CD14-positive monocyte (primary cell): ENCODE data around the gene TMEM132A. TPM values are rescaled to one million over a fixed set of nuclear protein-coding genes. Genes with fewer than 3 reads are reported as not detected.

Experiments used
- DNase-seq, 3 donors: peaks; one replicate each; pipeline ENCODE4 v3.0.0-alpha.2; 2011 to 2022
- H2AFZ ChIP-seq: 2 replicates; pipeline ENCODE4 v1.6.0; 2012; ENCODE audit warnings: mild to moderate bottlenecking, low read depth, low read length, inconsistent platforms; ENCODE audit not compliant: insufficient read depth, poor library complexity, severe bottlenecking
- H3K27ac ChIP-seq, 2 donors: 1 replicate in 1 of 2; 2 replicates in 1 of 2; pipeline ENCODE4 v1.5.1; 2012 to 2013; ENCODE audit warnings: low read length in 2 of 2, control low read depth in 1 of 2, inconsistent platforms in 1 of 2, low read depth in 1 of 2, mild to moderate bottlenecking in 1 of 2
- H3K27me3 ChIP-seq, 2 donors: one replicate each; pipeline versions ENCODE4 v1.6.0 to v1.6.1; 2011 to 2013; ENCODE audit warnings: low read length in 2 of 2; ENCODE audit not compliant: control insufficient read depth in 2 of 2, insufficient read depth in 2 of 2
- H3K36me3 ChIP-seq, 2 donors: replicated peaks in 1 of 2; 1 replicate in 1 of 2; 2 replicates in 1 of 2; pipeline versions ENCODE4 v1.5.1 to v1.6.1; 2012 to 2013; ENCODE audit warnings: low read length in 2 of 2, control low read depth in 1 of 2, inconsistent platforms in 1 of 2, mild to moderate bottlenecking in 1 of 2; ENCODE audit not compliant: insufficient read depth in 2 of 2, control insufficient read depth in 1 of 2
- H3K4me1 ChIP-seq, 2 donors: 1 replicate in 1 of 2; 2 replicates in 1 of 2; pipeline versions ENCODE4 v1.5.1 to v1.6.1; 2012 to 2013; ENCODE audit warnings: low read length in 2 of 2, control low read depth in 1 of 2, inconsistent platforms in 1 of 2, mild to moderate bottlenecking in 1 of 2, moderate library complexity in 1 of 2; ENCODE audit not compliant: insufficient read depth in 2 of 2, control insufficient read depth in 1 of 2
- H3K4me2 ChIP-seq: replicated peaks from 2 replicates; pipeline ENCODE3; 2012; ENCODE audit warnings: low read length, moderate library complexity, mild to moderate bottlenecking; ENCODE audit not compliant: poor library complexity, severe bottlenecking; ENCODE audit errors: extremely low read depth
- H3K4me3 ChIP-seq, 3 experiments: fragments of 200-600 bp in 1 of 3; sonication (generic) in 1 of 3; replicated peaks in 1 of 3; 1 replicate in 2 of 3; 2 replicates in 1 of 3; pipeline ENCODE4 v1.5.1; 2011 to 2013; ENCODE audit warnings: low read length in 3 of 3, mild to moderate bottlenecking in 3 of 3, control low read depth in 2 of 3, low read depth in 2 of 3, inconsistent platforms in 1 of 3, moderate library complexity in 1 of 3
- H3K79me2 ChIP-seq: 2 replicates; pipeline ENCODE4 v1.6.0; 2012; ENCODE audit warnings: mild to moderate bottlenecking, control low read depth, inconsistent platforms, low read length, moderate library complexity; ENCODE audit not compliant: insufficient read depth
- H3K9ac ChIP-seq: 2 replicates; pipeline ENCODE4 v1.6.0; 2017; ENCODE audit warnings: low read length, mild to moderate bottlenecking; ENCODE audit not compliant: insufficient read depth, poor library complexity, severe bottlenecking
- H3K9me3 ChIP-seq, 2 donors: replicated peaks in 1 of 2; 1 replicate in 1 of 2; 2 replicates in 1 of 2; pipeline versions ENCODE4 v1.5.1 to v1.6.1; 2012 to 2013; ENCODE audit warnings: low read length in 2 of 2, control low read depth in 1 of 2; ENCODE audit not compliant: control insufficient read depth in 1 of 2, insufficient read depth in 1 of 2
- H4K20me1 ChIP-seq: 2 replicates; pipeline ENCODE4 v1.6.0; 2012; ENCODE audit warnings: mild to moderate bottlenecking, low read length, control low read depth, moderate library complexity; ENCODE audit not compliant: insufficient read depth
- H3K27ac Mint-ChIP-seq, 7 donors: one replicate each; pipeline ENCODE4 v1.8.0; 2020; ENCODE audit warnings: mild to moderate bottlenecking in 7 of 7, mixed read lengths in 7 of 7, moderate library complexity in 6 of 7, inconsistent platforms in 2 of 7
- H3K27me3 Mint-ChIP-seq, 3 donors: one replicate each; pipeline ENCODE4 v1.8.0; 2021 to 2022; ENCODE audit warnings: low read depth in 3 of 3, mild to moderate bottlenecking in 3 of 3, mixed read lengths in 3 of 3, moderate library complexity in 3 of 3, inconsistent platforms in 1 of 3
- H3K36me3 Mint-ChIP-seq, 2 donors: one replicate each; pipeline ENCODE4 v1.8.0; 2020; ENCODE audit warnings: mixed read lengths in 2 of 2, inconsistent platforms in 1 of 2, mild to moderate bottlenecking in 1 of 2
- H3K4me1 Mint-ChIP-seq: one replicate; pipeline ENCODE4 v1.8.0; 2020; ENCODE audit warnings: mild to moderate bottlenecking, mixed read lengths
- H3K4me3 Mint-ChIP-seq, 2 donors: one replicate each; pipeline ENCODE4 v1.8.0; 2020; ENCODE audit warnings: mild to moderate bottlenecking in 2 of 2, mixed read lengths in 2 of 2, moderate library complexity in 1 of 2
- H3K9me3 Mint-ChIP-seq, 7 donors: one replicate each; pipeline ENCODE4 v1.8.0; 2020 to 2022; ENCODE audit warnings: mixed read lengths in 7 of 7, mild to moderate bottlenecking in 6 of 7, moderate library complexity in 6 of 7, inconsistent platforms in 2 of 7
- CTCF ChIP-seq: fragments of 200-600 bp; IDR thresholded peaks from one replicate; pipeline ENCODE4 v1.8.0; 2022; ENCODE audit warnings: antibody characterized with exemption, mild to moderate bottlenecking
- WGBS: methylation state at CpG from one replicate; pipeline ENCODE4 v1.1.5; 2013; ENCODE audit warnings: missing lambda C conversion rate; ENCODE audit not compliant: insufficient coverage; 5-methylcytosine and 5-hydroxymethylcytosine counted together
- intact Hi-C, 2 donors: fragments of 100-400 bp; cut with micrococcal nuclease; formaldehyde crosslinking; loops; one replicate each; pipeline versions ENCODE4 v1.15.0 to v1.15.1; 2023
- polyA plus RNA-seq, 3 donors: library from polyadenylated mRNA; depleted of rRNA in 1 of 3; unstranded in 2 of 3; stranded (reverse) in 1 of 3; fragments of 300-500 nt in 2 of 3; fragments of >200 nt in 1 of 3; fragmentation: Illumina TruSeq in 2 of 3; gene quantifications; 1 replicate in 2 of 3; 2 replicates in 1 of 3; pipeline ENCODE4 v1.2.3, GENCODE V29; 2012 to 2021

TMEM132A gene
- polyA plus RNA-seq, 3 donors, result 0.01 to 0.31 (median 0.21) TPM

GRCh38 chr11:60927600-60927999 lies 3.3 kb downstream of the TMEM132A start:
- intact Hi-C loops, result no loop called here
- H3K9ac ChIP-seq, result no peak overlapping the region
- DNase-seq, result no peak
- peak overlapping the region in 1 of 2 donors; percentile 53 for H3K4me3 Mint-ChIP-seq
- H3K9me3 ChIP-seq, result peaks cover 0 to 9% of the 10 kb centered on the region in 2 donors
- H3K9me3 Mint-ChIP-seq, result peaks cover 0 to 10% (median 4%) of the 10 kb centered on the region in 7 donors
- H4K20me1 ChIP-seq, result no peaks in the 10 kb centered on the region
- H3K4me2 ChIP-seq, result no peak overlapping the region
- no peaks in the 10 kb centered on the region for H3K79me2 ChIP-seq
- H3K36me3 Mint-ChIP-seq, result peaks cover 11% of the 10 kb centered on the region in 2 donors
- H3K4me1 Mint-ChIP-seq, result peaks cover 12% of the 10 kb centered on the region
- H3K4me3 ChIP-seq, result no peak overlapping the region
- 92% methylated on average over 11 of the region's 16 CpGs for WGBS
- peaks cover 25 to 55% of the 10 kb centered on the region in 2 donors for H3K27me3 ChIP-seq
- H3K27me3 Mint-ChIP-seq, result peaks cover 61 to 77% (median 70%) of the 10 kb centered on the region in 3 donors
- peaks cover 16% of the 10 kb centered on the region in 2 donors for H3K4me1 ChIP-seq
- H3K27ac ChIP-seq, result no peak overlapping the region
- no peak for TF ChIP-seq CTCF
- H2AFZ ChIP-seq, result no peak overlapping the region
- H3K27ac Mint-ChIP-seq, result no peak overlapping the region
- H3K36me3 ChIP-seq, result peaks cover 4 to 10% of the 10 kb centered on the region in 2 donors

- intact Hi-C loops, result no loop called here
- WGBS, result 93% methylated on average over 18 of the region's 20 CpGs
- no peak overlapping the region for H3K4me3 Mint-ChIP-seq
- peaks cover under 1 to 1% of the 10 kb centered on the region in 2 donors for H3K36me3 Mint-ChIP-seq
- H3K9ac ChIP-seq, result no peak overlapping the region
- H3K4me2 ChIP-seq, result no peak overlapping the region
- H3K27ac Mint-ChIP-seq, result no peak overlapping the region
- peaks cover 0 to 9% of the 10 kb centered on the region in 2 donors for H3K9me3 ChIP-seq
- peaks cover 25 to 49% of the 10 kb centered on the region in 2 donors for H3K27me3 ChIP-seq
- H3K4me1 Mint-ChIP-seq, result peaks cover 13% of the 10 kb centered on the region
- no peak overlapping the region for H2AFZ ChIP-seq
- no peak for DNase-seq
- no peak for TF ChIP-seq CTCF
- no peak overlapping the region for H3K4me3 ChIP-seq
- peaks cover 16% of the 10 kb centered on the region in 2 donors for H3K4me1 ChIP-seq
- H3K27ac ChIP-seq, result no peak overlapping the region
- no peaks in the 10 kb centered on the region for H3K79me2 ChIP-seq
- H3K9me3 Mint-ChIP-seq, result peaks cover 0 to 10% (median 3%) of the 10 kb centered on the region in 7 donors
- peaks cover 0 to under 1% of the 10 kb centered on the region in 2 donors for H3K36me3 ChIP-seq
- H3K27me3 Mint-ChIP-seq, result peaks cover 57 to 71% (median 64%) of the 10 kb centered on the region in 3 donors
- no peaks in the 10 kb centered on the region for H4K20me1 ChIP-seq
Observed at GRCh38 chr11:60928563-60929001, 4.3 kb downstream of the TMEM132A start.
